Measurements from ENCODE around the gene WDR45B. TPM values are rescaled to one million over a fixed set of nuclear protein-coding genes. Genes with fewer than 3 reads are reported as not detected.

WDR45B gene
- polyA plus RNA-seq, 1 donor: 65.7 TPM

GRCh38 chr17:82666931-82667667 lies 18.9 kb upstream of the WDR45B start:
- Histone ChIP-seq H3K4me3 (ENCODE audit: low read length) (no peak overlapping the region), H3K4me1 (ENCODE audit: control insufficient read depth, insufficient read depth, low read length) (no peaks in the 10 kb centered on the region), H3K36me3 (ENCODE audit: control insufficient read depth, insufficient read depth, low read length) (peaks cover 15% of the 10 kb centered on the region), H3K27ac (ENCODE audit: low read length) (no peak overlapping the region), H3K27me3 (ENCODE audit: control insufficient read depth, insufficient read depth, low read length) (no peaks in the 10 kb centered on the region), H3K9me3 (ENCODE audit: control insufficient read depth, low read depth, low read length) (no peaks in the 10 kb centered on the region)
- DNase-seq: no peak
- no CpG with 5 or more reads among the region's 28 CpGs for WGBS (ENCODE audit: insufficient coverage, low lambda C conversion rate)

DNA sequence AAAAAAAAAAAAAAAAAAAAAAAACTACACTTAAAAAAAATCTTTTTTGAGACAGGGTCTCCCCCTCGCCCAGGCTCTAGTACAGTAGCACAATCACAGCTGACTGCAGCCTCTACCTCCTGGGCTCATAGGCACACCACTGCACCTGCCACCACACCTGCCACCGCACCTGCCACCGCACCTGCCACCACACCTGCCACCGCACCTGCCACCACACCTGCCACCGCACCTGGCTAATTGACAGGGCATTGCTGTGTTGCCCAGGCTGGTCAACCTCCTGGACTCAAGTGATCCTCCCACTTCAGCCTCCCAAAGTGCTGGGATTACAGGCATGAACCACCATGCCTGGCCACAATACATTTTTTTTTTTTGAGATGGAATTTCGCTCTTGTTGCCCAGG lies 17.6 kb upstream of the WDR45B start:
- DNase-seq: no peak
- Histone ChIP-seq H3K4me3 (ENCODE audit: low read length) (no peak overlapping the region), H3K36me3 (ENCODE audit: control insufficient read depth, insufficient read depth, low read length) (peaks cover 22% of the 10 kb centered on the region), H3K27ac (ENCODE audit: low read length) (no peak overlapping the region), H3K9me3 (ENCODE audit: control insufficient read depth, low read depth, low read length) (no peaks in the 10 kb centered on the region), H3K4me1 (ENCODE audit: control insufficient read depth, insufficient read depth, low read length) (no peaks in the 10 kb centered on the region), H3K27me3 (ENCODE audit: control insufficient read depth, insufficient read depth, low read length) (no peaks in the 10 kb centered on the region)
- no CpG with 5 or more reads among the region's 6 CpGs for WGBS (ENCODE audit: insufficient coverage, low lambda C conversion rate)

DNA sequence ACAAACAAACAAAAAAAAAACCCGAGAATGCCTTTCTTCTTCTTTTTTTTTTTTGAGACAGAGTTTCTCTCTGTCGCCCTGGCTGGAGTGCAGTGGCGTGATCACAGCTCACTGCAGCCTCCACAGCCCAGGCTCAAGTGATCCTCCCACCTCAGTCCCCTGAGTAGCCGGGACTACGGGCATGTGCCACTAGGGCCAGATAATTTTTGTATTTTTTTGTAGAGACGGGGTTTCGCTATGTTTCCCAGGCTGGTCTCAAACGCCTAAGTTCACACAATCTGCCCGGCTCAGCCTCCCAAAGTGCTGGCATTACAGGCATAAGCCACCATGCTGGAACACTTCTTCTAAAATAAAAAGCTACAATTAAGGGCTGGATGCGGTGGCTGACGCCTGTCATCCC lies 17.0 kb upstream of the WDR45B start:
- no peaks in the 10 kb centered on the region for H3K27me3 ChIP-seq (ENCODE audit: control insufficient read depth, insufficient read depth, low read length)
- H3K9me3 ChIP-seq (ENCODE audit: control insufficient read depth, low read depth, low read length): no peaks in the 10 kb centered on the region
- peaks cover 28% of the 10 kb centered on the region for H3K36me3 ChIP-seq (ENCODE audit: control insufficient read depth, insufficient read depth, low read length)
- no peak overlapping the region for H3K27ac ChIP-seq (ENCODE audit: low read length)
- 86% methylated on average over 3 of the region's 11 CpGs for WGBS (ENCODE audit: insufficient coverage, low lambda C conversion rate)
- no peaks in the 10 kb centered on the region for H3K4me1 ChIP-seq (ENCODE audit: control insufficient read depth, insufficient read depth, low read length)
- no peak for DNase-seq
- H3K4me3 ChIP-seq (ENCODE audit: low read length): no peak overlapping the region

GRCh38 chr17:82664701-82665182 lies 16.5 kb upstream of the WDR45B start:
- Histone ChIP-seq H3K36me3 (ENCODE audit: control insufficient read depth, insufficient read depth, low read length) (peaks cover 33% of the 10 kb centered on the region), H3K4me3 (ENCODE audit: low read length) (no peak overlapping the region), H3K27me3 (ENCODE audit: control insufficient read depth, insufficient read depth, low read length) (no peaks in the 10 kb centered on the region), H3K9me3 (ENCODE audit: control insufficient read depth, low read depth, low read length) (no peaks in the 10 kb centered on the region), H3K27ac (ENCODE audit: low read length) (no peak overlapping the region), H3K4me1 (ENCODE audit: control insufficient read depth, insufficient read depth, low read length) (no peaks in the 10 kb centered on the region)
- no peak for DNase-seq
- no CpG with 5 or more reads among the region's 22 CpGs for WGBS (ENCODE audit: insufficient coverage, low lambda C conversion rate)

GRCh38 chr17:82664276-82664575 lies 16.0 kb upstream of the WDR45B start:
- no peak for DNase-seq
- Histone ChIP-seq H3K27me3 (ENCODE audit: control insufficient read depth, insufficient read depth, low read length) (no peaks in the 10 kb centered on the region), H3K9me3 (ENCODE audit: control insufficient read depth, low read depth, low read length) (peaks cover 2% of the 10 kb centered on the region), H3K4me3 (ENCODE audit: low read length) (no peak overlapping the region), H3K36me3 (ENCODE audit: control insufficient read depth, insufficient read depth, low read length) (peaks cover 37% of the 10 kb centered on the region), H3K27ac (ENCODE audit: low read length) (no peak overlapping the region), H3K4me1 (ENCODE audit: control insufficient read depth, insufficient read depth, low read length) (no peaks in the 10 kb centered on the region)
- no CpG with 5 or more reads among the region's 17 CpGs for WGBS (ENCODE audit: insufficient coverage, low lambda C conversion rate)

GRCh38 chr17:82663381-82664275 lies 15.4 kb upstream of the WDR45B start:
- Histone ChIP-seq H3K4me1 (ENCODE audit: control insufficient read depth, insufficient read depth, low read length) (no peaks in the 10 kb centered on the region), H3K36me3 (ENCODE audit: control insufficient read depth, insufficient read depth, low read length) (peaks cover 42% of the 10 kb centered on the region), H3K27ac (ENCODE audit: low read length) (no peak overlapping the region), H3K9me3 (ENCODE audit: control insufficient read depth, low read depth, low read length) (peaks cover 7% of the 10 kb centered on the region), H3K27me3 (ENCODE audit: control insufficient read depth, insufficient read depth, low read length) (no peaks in the 10 kb centered on the region), H3K4me3 (ENCODE audit: low read length) (no peak overlapping the region)
- DNase-seq: no peak
- no CpG with 5 or more reads among the region's 39 CpGs for WGBS (ENCODE audit: insufficient coverage, low lambda C conversion rate)

GRCh38 chr17:82662711-82663261 lies 14.5 kb upstream of the WDR45B start:
- peaks cover 15% of the 10 kb centered on the region for H3K9me3 ChIP-seq (ENCODE audit: control insufficient read depth, low read depth, low read length)
- H3K36me3 ChIP-seq (ENCODE audit: control insufficient read depth, insufficient read depth, low read length): peaks cover 50% of the 10 kb centered on the region
- no peak overlapping the region for H3K4me3 ChIP-seq (ENCODE audit: low read length)
- H3K4me1 ChIP-seq (ENCODE audit: control insufficient read depth, insufficient read depth, low read length): no peaks in the 10 kb centered on the region
- H3K27ac ChIP-seq (ENCODE audit: low read length): no peak overlapping the region
- DNase-seq: no peak
- no peaks in the 10 kb centered on the region for H3K27me3 ChIP-seq (ENCODE audit: control insufficient read depth, insufficient read depth, low read length)
- WGBS (ENCODE audit: insufficient coverage, low lambda C conversion rate): no CpG with 5 or more reads among the region's 20 CpGs

DNA sequence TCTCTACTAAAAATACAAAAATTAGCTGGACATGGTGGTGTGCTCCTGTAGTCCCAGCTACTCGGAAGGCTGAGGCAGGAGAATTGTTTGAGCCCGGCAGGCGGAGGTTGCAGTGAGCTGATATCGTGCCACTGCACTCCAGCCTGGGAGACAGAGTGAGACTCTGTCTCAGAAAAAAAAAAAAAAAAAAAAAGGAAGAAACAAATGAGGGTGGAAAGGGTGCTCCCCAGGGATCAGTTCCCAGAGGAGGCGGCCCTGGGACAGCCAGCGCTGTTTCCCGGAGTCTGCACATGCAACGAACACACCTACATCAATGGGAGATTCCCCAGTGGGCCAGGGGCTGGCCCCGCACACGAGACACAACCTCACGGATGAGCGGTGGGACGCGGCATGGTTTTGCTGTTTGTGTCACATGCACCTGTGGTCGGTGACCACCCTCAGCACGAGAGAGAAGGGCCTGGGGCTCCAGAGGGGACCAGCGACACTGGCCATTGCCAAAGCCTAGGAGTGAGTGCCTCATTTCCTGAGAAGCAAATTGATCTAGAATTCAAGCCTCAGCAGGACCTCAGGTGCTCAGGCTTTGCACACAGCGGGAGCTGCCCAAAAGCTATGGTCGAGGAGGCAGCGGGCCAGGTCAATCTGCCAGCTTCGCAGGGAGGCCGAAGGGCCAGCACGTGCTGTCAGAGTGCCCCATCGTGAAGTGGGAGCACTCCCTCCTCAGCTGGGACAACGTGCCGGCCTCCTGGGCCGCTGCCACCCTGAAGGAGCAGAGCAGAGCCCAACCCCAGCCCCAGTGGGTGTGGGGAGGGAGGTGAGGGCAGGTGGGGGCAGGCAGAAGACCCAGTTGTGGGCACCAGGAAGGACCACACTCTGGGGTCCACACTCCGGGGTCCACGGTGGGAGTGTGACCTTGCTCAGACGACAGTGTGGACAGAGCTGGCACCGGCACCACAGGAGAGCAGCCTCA lies 13.8 kb upstream of the WDR45B start:
- no CpG with 5 or more reads among the region's 31 CpGs for WGBS (ENCODE audit: insufficient coverage, low lambda C conversion rate)
- H3K27me3 ChIP-seq (ENCODE audit: control insufficient read depth, insufficient read depth, low read length): no peaks in the 10 kb centered on the region
- H3K4me3 ChIP-seq (ENCODE audit: low read length): no peak overlapping the region
- peaks cover 17% of the 10 kb centered on the region for H3K9me3 ChIP-seq (ENCODE audit: control insufficient read depth, low read depth, low read length)
- no peaks in the 10 kb centered on the region for H3K4me1 ChIP-seq (ENCODE audit: control insufficient read depth, insufficient read depth, low read length)
- peaks cover 54% of the 10 kb centered on the region for H3K36me3 ChIP-seq (ENCODE audit: control insufficient read depth, insufficient read depth, low read length)
- no peak for DNase-seq
- no peak overlapping the region for H3K27ac ChIP-seq (ENCODE audit: low read length)

GRCh38 chr17:82659886-82660285 lies 11.6 kb upstream of the WDR45B start:
- H3K36me3 ChIP-seq (ENCODE audit: control insufficient read depth, insufficient read depth, low read length): peaks cover 58% of the 10 kb centered on the region
- H3K27ac ChIP-seq (ENCODE audit: low read length): no peak overlapping the region
- H3K4me1 ChIP-seq (ENCODE audit: control insufficient read depth, insufficient read depth, low read length): peaks cover 7% of the 10 kb centered on the region
- H3K27me3 ChIP-seq (ENCODE audit: control insufficient read depth, insufficient read depth, low read length): no peaks in the 10 kb centered on the region
- peaks cover 17% of the 10 kb centered on the region for H3K9me3 ChIP-seq (ENCODE audit: control insufficient read depth, low read depth, low read length)
- no CpG with 5 or more reads among the region's 15 CpGs for whole genome bisulfite sequencing (ENCODE audit: insufficient coverage, low lambda C conversion rate)
- H3K4me3 ChIP-seq (ENCODE audit: low read length): no peak overlapping the region
- DNase-seq: no peak

Data from large intestine (tissue), 3 donors.